Glomerular endothelial cell (primary cell): ENCODE measurements around the gene NPLOC4. TPM values are rescaled to one million over a fixed set of nuclear protein-coding genes. Genes with fewer than 3 reads are reported as not detected.
"Not testable (repeated sequence)": the region's sequence is repeated elsewhere in the genome, so short reads cannot be mapped to it uniquely, and the experiment has no call there.

Experiments
- DNase-seq: peaks from one replicate; pipeline ENCODE4 v3.0.0-alpha.2; 2011; ENCODE audit warnings: low read depth, low spot score; ENCODE audit errors: extremely low read depth
- total RNA-seq: library from RNA; depleted of rRNA; stranded (reverse); fragments of >200 nt; gene quantifications from 2 replicates; pipeline ENCODE4 v1.2.3, GENCODE V29; 2015

The NPLOC4 gene
- total RNA-seq, 1 donor from 2014 or later = 111 TPM

DNA sequence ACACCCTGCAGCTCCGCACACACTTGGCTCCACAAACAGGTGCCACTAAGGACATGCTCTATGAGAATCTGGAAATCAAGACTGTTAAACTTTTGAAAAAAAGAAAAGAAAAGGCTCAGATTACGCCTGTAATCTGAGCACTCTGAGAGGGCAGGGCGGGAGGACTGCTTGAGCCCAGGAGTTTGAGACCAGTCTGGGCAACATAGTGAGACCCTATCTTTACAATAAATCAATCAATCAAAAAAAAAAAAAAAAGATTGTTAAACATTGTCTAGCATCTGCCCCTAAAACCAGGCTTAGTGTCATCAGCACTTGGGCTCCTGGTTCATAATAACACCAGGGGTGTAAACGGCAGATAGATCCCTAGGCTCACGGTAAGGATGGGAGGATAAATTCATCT lies 47.3 kb downstream of the NPLOC4 start:
- DNase-seq = no peak

GRCh38 chr17:81586096-81586495 lies 50.8 kb downstream of the NPLOC4 start:
- DNase-seq = no peak

- not testable (repeated sequence) for DNase-seq
Measured at GRCh38 chr17:81584771-81585170, 52.1 kb downstream of the NPLOC4 start.

GRCh38 chr17:81583589-81584342 lies 53.1 kb downstream of the NPLOC4 start:
- DNase-seq = no peak

GRCh38 chr17:81582749-81583148 lies 54.2 kb downstream of the NPLOC4 start:
- no peak for DNase-seq

DNA sequence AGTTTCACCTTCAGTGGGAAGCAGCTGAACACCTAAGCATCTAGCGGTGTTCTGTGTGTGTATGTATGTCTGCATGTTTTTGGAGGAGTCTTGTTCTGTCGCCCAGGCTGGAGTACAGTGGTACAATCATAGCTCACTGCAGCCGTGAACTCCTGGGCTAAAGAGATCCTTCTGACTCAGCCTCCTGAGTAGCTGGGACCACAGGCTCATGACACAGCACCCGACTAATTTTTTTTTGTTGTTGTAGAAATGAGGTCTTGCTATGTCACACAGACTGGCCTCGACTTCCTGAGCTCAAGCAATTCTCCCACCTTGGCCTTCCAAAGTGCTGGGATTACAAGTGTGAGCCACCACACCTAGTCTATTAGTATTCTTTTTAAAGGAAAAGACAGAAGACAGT lies 54.6 kb downstream of the NPLOC4 start:
- no peak for DNase-seq

DNA sequence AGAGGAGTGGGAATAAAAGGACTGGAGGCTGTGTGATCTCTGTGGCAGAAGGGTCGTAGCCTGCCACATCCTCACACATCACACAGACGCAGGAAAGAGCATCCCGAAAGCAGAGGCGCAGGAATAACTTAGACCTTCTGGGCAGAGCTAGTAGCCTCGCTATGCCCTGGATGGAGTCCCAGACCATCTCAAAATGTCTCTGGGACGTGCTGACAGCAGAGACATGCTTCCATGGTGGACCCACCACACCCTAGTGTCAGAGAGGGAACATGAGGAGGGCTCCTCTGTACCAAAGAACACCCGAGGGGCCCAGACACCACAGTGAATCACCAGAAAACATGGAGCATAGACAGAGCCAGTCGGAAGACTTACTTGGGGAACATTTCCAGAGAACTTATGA lies 55.2 kb downstream of the NPLOC4 start:
- no peak for DNase-seq

GRCh38 chr17:81580481-81580880 lies 56.4 kb downstream of the NPLOC4 start:
- no peak for DNase-seq

DNA sequence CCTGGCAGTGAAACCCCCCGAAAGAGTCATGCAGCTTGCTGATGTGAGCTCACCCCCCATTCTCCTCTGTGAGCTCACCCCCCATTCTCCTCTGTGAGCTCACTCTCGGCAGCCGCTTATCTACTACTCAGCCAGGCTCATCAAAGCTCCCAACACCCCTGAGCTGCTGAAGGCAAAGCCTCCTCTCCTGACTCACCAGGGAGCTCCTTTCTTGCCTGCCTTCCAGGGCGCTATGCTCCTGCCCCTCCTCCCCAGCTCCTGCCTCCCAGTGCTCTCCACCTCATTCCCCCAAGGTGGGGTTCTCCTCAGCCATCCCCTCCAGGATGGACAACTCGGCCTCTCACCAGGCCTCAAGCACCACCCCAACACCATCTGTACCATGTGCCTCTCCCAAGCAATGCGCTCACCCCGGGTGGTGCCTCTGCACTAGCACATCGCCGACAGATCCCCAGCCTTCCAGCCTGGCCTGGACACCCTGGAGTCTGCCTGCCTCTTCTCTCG lies 57.0 kb downstream of the NPLOC4 start:
- DNase-seq = no peak

GRCh38 chr17:81579298-81579697 lies 57.6 kb downstream of the NPLOC4 start:
- no peak for DNase-seq

- no peak for DNase-seq
Measured at GRCh38 chr17:81578561-81579225, 58.2 kb downstream of the NPLOC4 start.

DNA sequence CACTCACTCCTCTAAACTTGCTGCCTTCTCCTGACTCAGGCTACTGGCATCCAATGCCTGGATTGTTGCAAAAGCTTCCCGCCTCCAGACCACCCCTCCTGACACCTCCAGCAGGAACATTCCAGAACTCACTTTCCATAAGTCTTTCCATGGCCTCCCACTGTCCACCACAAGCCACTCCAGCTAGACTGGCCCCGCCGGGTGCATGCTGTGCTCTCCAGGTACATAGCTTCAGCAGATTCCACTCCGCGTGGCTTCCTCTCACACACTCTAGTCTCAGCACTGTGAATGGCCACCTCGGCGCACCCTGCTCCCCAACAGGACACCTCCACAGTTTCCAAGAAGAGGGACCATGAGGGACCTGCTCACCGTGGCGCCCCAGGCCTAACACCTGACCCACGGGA lies 58.9 kb downstream of the NPLOC4 start:
- DNase-seq = no peak

DNA sequence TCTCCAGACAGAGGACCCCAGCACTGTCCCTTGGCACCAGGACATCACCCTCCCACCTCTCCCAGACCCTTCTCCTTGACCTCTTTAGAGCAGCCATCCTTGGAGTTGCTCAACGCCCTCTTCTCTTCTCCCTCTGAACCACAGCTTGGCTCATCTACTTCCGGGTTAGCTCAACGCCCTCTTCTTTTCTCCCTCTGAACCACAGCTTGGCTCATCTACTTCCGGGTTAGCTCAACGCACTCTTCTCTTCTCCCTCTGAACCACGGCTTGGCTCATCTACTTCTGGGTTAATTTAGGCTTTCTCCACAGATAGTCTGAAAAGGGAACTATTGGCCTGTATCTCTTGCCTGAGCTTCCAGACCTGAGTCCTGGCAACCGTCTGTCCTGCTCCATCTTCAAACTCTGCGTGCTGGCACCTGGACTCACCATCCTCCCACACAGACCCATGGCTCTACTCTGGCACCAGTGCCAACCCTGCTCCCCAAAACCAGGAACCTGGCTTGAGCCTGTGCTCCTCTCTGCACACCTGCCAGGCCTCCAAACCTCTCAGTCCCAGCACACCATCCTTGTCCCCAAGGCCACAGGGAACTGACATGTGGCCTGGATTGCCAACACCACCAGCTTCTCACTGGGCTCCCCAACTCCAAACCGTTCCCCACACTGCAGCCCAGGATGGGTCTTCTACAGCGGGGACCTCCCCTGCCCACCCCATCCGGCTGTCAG lies 59.5 kb downstream of the NPLOC4 start:
- no peak for DNase-seq

- DNase-seq = peak; percentile 52
Measured at GRCh38 chr17:81576621-81577277, 60.2 kb downstream of the NPLOC4 start.

GRCh38 chr17:81575836-81576235 lies 61.1 kb downstream of the NPLOC4 start:
- no peak for DNase-seq

DNA sequence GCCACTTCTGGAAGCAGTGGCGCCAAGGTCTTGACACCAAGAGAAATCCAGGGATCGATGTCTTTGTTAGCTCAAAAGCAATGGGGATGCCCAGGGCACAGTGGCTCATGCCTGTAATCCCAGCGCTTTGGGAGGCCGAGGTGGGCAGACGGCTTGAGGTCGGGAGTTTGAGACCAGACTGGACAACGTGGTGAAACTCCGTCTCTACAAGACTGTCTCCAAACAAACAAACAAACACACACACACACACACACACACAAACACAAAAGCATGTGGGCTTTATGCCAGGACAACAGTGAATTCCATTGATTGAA lies 62.3 kb downstream of the NPLOC4 start:
- DNase-seq = no peak

DNA sequence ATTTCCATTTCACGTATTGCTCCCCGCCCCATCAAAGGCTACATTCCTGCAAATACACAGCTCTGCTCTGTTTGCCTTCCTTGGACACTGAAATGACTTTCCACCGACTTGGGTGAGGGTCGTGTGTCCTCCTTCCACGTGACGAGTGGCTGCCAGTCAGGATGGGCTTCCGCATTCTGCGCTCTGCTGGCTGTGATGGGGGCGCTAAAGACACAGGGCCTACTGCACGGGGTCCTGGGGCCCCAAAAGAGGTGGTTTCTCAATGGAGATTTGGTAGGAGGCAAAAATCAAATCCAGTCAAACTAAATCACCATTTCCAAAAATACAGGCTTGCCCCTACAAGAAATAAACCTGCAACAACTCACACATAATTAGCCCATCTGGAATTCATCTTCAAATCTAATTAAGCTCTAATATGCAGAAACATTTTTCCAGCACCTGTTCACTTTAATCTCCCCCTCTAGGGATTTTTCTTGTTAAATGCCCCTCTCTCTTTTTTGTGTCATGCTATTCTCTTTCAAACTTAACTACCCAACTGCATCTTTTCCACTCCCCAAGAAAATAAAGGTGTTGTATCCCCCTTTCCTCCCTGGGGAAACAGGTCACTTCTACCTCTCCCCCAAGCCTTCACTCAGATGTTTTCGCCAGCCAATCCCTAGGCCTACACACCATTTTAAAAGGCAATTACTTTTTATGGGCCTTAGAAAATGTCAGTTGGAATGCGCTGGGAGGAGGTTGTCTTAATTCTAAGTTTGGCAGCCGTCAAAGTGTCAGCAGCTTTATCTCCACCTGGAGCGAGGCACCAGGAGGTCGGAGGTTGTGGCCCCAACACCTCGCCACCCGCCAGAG lies 62.9 kb downstream of the NPLOC4 start:
- DNase-seq = no peak

GRCh38 chr17:81572563-81573168 lies 64.2 kb downstream of the NPLOC4 start:
- no peak for DNase-seq

- DNase-seq = no peak
Measured at GRCh38 chr17:81570964-81571363, 65.9 kb downstream of the NPLOC4 start.

DNA sequence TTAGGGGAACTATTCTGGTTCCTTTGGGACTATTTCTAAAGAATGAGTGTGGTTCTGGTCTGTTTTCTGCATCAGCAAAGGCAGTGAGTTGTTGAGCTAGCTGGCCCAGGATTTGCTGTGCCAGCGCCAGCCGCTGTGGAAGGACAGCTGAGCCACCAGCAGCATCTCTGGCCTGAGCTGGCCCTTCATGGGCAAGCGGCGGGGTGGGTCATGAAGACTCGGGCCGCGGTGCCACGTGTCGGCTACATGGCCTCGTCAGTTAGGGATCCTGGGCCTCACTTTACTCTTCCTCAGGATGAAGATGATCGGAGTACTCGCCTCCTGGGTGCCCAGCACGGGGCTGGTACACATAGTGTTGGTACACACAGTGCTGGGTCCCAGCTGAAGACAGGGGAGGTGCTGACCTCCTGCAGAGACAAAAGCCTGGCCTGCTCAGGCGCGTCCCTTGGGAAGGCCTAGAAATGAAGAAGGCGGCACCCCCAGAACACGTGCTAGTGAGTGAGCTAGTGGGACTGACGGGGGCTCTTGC lies 66.9 kb downstream of the NPLOC4 start:
- no peak for DNase-seq
